GM18499 (cell line): ENCODE measurements around the gene RDM1.

ENCODE experiments used
- ATAC-seq: cut with Tn5 transposase; IDR thresholded peaks from one replicate; pipeline ENCODE4 v1.9.1; 2021; ENCODE audit warnings: moderate number of reproducible peaks; ENCODE audit not compliant: insufficient read depth, unreplicated experiment

Gene RDM1

DNA sequence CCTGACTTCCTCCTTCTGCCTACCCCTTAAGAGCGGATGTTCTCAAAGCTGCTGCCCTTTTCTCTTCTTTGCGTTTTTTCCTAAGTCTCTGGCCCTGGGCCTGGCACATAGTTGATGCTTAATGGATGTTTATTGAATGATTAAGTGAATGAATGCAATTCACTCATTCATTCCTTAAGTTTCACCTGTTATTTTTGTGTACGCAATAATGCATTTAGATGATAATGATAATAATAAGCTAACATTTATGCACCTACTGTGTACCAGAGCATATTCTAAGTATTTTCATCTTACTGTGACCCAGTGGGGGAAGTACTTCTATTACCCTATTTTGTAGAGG is 54.8 kb downstream of the RDM1 start:
- no peak for ATAC-seq

DNA sequence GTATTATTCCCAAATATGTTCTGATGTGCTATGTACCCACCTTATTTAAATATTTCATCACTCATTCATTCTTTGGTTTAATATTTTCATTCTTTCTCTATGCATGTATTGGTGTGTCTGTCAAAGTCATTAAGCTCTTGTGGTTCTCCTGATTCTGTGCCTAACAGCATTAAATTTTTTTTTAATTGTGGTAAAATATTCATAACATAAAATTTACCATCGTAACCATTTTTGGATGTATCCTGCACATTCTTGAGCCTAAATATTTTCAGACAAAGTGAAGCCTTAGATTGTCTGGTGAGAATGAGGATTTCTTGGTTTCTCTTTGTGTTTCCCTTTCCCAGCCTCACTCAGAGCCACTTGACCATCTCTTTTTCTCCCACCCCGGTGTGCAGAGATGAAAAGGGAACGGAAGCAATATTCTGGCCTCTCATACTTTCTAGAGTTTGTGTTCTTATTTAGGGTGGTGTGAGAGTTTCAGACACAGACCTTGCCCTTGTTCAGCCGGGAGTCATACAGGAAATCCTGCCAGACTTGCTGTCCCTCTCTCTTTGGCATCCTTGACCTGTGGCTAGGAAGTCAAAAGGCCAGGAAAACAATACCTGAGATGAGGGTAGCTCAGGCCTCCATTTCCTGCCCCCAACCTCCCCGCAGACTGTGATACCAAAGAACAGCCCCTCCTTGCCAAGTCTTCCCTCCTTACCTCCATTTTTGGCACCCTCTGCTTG is 55.3 kb downstream of the RDM1 start:
- ATAC-seq = no peak

DNA sequence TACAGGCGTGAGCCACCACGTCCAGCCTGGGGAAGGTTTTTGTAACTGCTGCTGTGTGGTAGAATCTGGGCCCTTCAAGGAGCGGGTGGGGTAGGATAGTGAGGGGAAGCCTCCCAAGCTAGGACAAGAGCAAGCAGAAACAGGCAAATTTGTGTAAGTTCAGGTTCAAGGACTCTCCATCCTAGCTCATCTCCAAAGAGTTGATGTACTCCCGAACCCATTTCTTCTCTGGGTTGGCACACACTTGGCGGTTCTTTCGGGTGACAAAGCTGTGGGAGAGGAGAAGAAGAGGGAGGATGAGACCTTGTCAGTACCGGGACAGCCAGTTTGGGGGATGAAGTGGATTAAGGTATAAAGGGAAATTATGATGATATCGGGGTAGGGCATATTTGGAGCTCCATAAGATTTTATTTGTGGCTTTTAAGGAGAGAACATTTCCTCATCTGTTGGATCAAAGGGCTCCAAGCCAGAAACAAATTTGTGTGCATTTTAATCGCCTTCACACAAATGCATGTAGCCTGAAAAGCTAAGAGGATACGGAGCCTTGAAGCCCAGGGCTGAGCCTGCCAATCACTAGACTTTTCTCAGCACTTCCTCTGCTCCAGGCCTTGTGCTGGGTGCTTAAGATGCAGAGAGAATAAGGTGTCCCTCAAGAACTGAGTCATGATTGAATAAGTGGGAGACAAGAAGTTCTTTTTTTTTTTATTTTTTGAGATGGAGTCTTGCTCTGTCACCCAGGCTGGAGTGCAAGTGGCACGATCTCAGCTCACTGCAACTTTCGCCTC is 58.2 kb downstream of the RDM1 start:
- no peak for ATAC-seq

DNA sequence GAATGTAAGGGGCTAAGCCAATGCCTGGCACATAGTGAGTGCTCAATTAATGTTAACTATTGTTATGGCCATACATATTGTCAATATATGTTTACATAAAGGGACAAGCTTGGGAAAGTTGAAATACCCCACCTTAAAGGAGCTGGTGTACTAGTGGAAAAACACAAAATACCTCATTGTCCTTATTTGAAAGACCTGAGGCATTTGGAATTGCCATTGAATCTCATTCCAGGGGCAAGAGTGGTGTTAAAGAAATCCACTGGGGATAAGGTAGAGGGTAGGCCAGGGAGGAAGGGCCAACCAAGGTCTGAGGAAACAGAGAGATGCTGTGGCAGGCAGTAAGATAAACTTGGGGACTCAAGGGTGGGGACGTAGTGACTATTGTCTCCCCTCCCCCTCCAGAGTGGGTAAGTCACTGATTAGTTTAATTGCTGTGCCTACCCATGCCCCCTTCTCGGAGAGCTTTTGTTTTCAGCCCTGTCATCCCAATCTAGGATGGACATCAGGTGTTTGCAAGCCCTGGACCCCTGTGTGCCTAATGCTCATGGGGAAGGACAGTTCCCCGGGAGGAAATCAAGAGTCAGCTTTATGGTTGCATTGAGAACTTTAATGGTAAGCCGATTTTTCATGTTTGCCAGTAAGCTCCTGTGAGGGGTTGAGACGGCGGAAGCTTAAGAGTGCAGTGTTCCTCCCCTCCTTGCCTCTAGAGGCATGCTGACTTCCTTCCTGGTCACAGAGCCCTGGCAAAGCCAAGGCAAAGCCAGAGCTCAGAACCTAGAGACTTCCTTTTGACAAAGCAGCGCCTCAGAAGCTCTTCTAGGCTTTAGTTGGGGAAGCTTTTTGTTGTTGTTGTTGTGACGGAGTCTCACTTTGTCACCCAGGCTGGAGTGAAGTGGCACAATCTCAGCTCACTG is 59.4 kb downstream of the RDM1 start:
- no peak for ATAC-seq

DNA sequence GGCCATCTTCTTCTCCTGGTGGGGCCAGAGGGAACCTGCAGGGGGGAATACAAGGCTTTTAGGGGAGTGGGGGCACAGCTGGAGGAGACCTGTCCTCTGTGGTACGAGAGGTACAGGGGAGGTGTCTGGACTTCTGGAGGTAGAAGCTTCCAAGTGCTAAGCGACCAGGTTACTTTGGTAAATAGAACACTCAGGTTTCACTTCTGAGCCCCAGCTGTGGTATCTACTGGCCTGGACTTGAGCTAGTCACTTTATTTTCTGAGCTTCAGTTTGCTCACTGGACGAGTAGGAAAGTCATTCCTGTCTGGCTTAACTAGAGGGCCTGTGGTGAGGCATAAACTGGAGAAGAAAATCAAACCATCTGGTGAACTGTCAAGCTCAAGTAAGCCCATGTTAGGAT is 61.8 kb downstream of the RDM1 start, which contains the start of gene HEATR9:
Gene HEATR9, minus strand, starts transcription at position 155 of the 400 bp plus-strand sequence. Its CDS starts 149 bp downstream, at position 6.
- no peak for ATAC-seq
